GM12865 (cell line): ENCODE data around the gene FUBP3.

ENCODE experiments used
- DNase-seq: peaks from one replicate; pipeline ENCODE4 v3.0.0; 2010; ENCODE audit warnings: low read depth
- H3K4me3 ChIP-seq: 2 replicates; pipeline ENCODE4 v1.5.1; 2011; ENCODE audit warnings: mild to moderate bottlenecking, low read depth, low read length, control low read depth
- CTCF ChIP-seq: IDR thresholded peaks from 2 replicates; pipeline ENCODE4 v1.5.1; 2011; ENCODE audit warnings: low read length, control low read depth, low read depth, inconsistent platforms; ENCODE audit not compliant: insufficient read depth; ENCODE audit errors: missing control alignments

Gene FUBP3

GRCh38 chr9:130638284-130639123 lies 59.1 kb downstream of the FUBP3 start:
- no peak overlapping the region for H3K4me3 ChIP-seq
- no peak for TF ChIP-seq CTCF
- no peak for DNase-seq

DNA sequence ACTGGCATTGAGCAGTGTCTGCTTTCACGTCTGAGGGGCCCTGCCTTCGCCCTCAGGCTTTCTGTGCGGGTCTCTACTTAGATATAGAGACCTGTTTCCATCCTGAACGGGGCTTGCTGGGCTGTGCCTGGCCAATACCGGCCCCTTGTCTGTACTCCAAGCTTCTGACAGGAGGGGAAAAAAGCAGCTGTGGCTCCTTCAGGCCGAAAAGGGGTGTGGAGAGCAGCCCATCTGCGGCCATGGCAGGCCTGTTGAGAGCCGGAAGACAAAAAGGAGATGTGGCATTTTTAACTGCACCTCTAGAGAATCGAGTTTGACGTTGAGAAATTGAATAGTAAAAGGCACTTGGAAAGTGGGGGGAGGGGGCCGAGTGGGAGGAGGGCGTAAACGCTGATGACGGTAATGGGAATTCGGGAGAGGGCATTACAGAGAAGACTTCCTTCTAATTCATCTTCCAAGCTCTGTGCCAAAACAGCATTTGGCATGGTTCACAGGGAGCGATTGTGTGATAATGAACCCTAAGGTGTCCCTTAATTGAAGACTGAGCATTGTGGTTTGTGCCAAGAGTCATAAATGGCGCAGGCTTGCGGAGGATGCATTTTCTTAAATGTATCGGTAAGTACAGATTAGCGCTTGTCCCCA lies 59.9 kb downstream of the FUBP3 start:
- H3K4me3 ChIP-seq = no peak overlapping the region
- no peak for TF ChIP-seq CTCF
- DNase-seq = no peak

- H3K4me3 ChIP-seq = no peak overlapping the region
- DNase-seq = no peak
- TF ChIP-seq CTCF = no peak
These were observed 60.6 kb downstream of the FUBP3 start for GRCh38 chr9:130639866-130640555.

DNA sequence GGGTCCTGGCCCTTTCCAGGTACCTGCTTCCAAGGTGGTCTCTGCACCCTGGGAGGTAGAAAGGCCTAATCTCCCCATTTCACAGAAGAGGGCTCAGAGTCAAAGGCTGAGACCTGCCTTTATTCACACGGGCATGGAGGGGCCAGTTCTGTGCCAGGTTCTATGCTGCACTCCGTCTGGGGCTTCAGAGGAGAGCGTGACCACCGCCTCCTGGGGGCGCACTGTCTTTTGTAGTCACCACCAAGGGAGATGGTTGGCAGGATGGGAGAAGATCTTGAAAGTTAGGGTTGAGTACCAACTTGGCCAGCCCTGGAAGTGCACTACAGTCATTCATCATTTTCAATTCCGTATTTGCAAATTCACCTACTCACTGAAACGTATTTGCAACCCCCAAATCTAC lies 61.3 kb downstream of the FUBP3 start:
- no peak overlapping the region for H3K4me3 ChIP-seq
- DNase-seq = no peak
- TF ChIP-seq CTCF = no peak

DNA sequence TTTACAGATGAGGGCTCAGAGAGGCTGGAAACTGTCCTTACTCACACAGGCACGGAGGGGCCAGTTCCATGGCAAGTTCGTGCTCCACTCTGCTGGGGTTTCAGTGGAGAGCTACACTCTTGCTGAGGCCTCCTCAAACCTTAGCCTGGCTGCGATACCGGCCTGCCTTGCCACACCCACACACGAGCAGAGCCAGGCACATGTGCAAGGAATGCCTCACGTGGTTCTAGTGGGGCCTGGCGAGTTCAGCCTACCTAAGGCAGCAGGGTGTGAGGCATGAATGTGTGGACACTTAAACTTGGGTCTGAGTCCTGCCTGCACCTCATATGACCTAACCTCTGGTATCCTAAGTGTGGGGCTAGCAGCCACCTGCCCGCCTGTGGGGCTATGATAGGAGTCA lies 63.5 kb downstream of the FUBP3 start:
- no peak for DNase-seq
- no peak overlapping the region for H3K4me3 ChIP-seq
- no peak for TF ChIP-seq CTCF

- TF ChIP-seq CTCF = no peak
- no peak for DNase-seq
- H3K4me3 ChIP-seq = no peak overlapping the region
These were observed 71.8 kb downstream of the FUBP3 start for GRCh38 chr9:130651221-130651620.
